ENCODE results near the gene FIGN.

Gene FIGN

GRCh38 chr2:163735685-163736432 lies at the start of gene FIGN:
TSS of gene FIGN (minus strand) at chr2:163736008. CDS start at chr2:163734927, 1,081 bp downstream.
- no peak for DNase-seq (ENCODE audit: low read depth in 3 of 3)

DNA sequence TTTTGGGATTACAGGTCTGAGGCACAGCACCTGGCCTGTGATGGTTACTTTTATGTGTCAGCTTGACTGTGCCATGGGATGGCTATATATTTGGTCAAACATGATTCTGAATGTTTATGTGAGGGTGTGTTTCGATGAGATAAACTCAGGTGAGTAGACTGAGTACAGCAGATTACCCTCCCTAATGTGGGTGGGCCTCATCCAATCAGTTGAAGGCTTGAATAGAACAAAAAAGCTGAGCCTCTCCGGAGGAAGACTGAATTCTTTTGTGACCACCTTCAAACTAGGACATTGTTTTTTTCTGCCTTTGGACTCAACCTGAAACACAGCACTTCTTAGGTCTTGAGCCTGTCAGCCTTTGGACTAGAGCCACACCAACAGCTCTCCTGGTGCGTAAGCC lies 49.4 kb upstream of the FIGN start:
- DNase-seq (ENCODE audit: low read depth in 3 of 3), result no peak

DNA sequence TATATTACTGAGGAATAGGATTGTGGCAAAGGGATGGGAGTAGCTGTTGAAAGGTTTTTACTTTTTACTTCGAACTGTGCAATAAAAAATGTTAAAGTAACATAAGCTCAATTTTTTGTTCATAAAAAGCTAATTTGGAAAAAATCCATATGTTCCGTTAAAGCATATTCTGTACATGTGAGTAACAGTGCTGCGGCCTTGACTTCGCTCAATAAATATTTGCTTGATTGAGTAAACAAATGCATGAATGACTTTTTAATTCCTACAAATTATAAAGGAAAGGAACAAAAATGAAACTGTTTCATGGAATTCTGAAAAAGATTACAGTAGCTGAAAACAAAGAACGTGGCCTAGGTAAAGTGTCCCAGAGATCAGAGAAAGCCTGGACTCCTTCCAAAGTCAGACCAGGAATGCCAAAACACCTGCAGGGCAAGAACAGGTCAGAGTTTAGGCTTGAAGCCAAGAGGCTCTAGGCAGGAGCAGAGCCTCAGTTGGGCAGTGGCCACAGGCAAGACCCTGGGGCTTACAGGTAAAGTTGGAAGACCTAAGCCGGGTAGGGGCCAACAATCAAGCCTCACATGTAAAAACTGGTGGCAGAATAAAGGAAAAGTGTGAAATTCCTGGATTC lies 44.3 kb upstream of the FIGN start:
- no peak for DNase-seq (ENCODE audit: low read depth in 3 of 3)

- no peak for DNase-seq (ENCODE audit: low read depth in 3 of 3)
Observed at GRCh38 chr2:163778045-163778781, 42.4 kb upstream of the FIGN start.

DNA sequence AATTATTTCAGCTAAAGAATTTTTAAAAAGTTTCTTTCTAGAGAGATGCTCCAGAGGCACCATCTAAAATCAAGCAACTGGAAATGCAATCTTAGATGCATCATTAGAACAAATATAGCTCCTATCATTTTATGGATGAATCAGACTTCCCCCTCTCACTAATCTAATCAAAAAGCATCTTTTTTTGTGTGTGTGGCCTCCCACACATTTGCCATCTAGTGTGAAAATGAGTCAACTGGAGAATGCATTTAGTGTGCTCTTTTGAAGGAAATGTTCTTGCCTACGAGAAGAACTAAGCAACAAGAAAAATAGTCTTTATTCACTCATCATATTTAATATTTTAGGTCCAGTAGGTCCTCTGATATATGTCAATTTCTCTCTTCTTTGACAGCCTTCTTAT lies 39.5 kb upstream of the FIGN start:
- no peak for DNase-seq (ENCODE audit: low read depth in 3 of 3)

DNA sequence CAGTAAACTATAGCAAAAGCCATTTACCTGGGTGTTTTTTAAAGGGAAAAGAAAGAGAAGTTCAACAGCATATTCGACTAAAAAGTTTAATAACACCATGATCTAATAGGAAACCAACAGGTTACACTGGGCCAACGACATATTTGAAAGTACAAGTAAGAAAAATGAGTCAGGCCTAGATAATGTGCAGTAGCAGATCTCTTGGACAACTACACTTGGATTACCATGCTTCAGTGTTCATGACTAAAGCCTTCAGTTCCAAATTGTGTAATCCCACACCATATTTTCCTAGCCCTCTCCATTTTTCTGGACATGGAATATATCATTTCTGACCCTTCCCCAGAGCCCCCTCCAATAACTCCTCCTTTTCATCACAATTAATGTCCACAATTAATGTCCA lies 39.1 kb upstream of the FIGN start:
- no peak for DNase-seq (ENCODE audit: low read depth in 3 of 3)

DNA sequence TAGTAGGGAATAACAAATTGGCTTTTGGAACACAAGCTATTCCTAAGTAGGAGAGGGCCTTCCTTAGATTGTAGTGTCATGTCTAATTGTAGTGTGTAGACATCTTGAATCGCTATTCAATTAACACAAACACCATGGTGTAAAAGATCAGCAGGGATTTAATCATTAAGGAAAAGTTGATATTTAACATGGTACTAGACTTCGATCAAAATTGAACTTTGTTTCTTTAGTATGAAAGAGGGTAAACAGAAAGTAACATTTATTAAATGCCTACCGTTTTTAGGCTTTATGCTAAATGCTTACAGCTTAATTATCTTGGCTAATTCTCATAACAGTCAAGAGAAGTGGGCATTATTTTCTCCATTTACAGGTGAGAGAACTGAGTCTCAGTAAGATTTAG lies 37.5 kb upstream of the FIGN start:
- DNase-seq (ENCODE audit: low read depth in 3 of 3), result no peak

DNA sequence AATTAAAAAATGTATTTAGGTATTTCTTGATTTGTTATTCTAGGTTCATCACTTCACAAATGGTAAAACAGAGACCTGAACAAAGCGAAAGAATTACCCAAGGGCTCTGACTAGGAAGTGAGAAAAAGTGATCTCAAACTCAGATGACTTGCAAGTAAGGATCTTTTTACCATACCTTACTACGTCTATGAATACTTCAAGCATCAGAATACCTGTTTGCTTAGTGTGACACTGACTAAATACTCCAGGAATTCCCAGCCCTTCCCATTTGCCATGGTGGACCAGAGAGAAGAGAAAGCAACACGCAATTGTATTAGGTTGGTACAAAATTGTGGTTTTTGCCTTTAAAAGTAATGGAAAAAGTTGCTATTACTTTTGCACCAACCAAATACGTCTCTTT lies 35.8 kb upstream of the FIGN start:
- no peak for DNase-seq (ENCODE audit: low read depth in 3 of 3)

DNA sequence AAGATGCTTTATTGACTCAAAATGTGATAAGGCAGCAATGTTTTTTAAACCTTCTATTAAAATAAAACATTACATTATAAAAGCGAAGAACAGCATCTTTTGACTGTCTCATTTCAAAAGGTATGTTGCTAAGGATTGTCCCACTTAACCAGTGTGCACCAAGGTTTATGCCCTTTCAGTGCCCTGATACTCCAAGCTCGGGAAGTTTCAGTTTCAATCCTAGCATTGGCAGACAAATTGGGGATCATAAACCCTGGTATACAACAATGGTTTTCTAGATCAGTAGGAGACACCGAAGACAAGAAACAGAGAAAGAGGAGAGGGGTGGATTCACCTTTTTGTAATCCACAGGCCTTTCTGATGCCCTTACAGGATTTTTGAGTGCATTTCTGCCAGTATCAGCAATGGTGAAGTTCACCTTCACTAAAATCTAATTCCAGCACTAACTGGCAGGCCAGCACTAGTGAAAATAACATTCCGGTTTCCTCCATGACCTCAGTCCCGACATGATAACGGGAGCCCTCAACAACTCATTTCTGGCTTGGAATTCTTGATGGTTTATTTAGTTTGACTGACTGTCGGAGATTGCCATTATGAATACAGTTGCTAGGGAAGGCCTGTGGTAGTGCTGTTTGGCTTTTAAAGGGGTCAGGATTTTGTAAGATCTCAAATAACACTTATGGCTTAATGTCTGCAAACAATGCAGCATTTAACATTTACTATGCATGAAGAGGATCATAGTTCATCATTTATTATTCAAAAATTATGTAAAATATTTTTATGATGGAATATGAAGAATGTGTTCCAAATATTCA lies 33.3 kb upstream of the FIGN start:
- DNase-seq (ENCODE audit: low read depth in 3 of 3), result no peak

DNA sequence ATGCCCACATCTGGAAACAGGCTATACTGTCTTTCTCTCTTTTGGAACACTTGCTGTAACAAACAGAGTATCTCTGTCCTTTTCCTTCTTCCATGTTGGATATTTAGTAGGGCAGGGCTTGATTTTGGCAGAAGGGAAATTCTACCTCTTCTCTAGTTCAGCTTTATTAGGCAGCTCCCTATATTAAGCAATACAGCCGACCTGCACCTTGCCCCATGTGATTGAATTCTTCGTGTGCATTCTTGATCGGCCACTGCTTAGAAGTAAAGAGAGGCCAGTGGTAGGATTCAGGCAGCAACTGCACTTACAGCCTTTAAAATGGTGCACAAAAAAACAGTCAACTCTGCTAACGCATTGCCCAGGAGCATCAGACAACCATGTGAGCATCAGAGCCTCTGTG lies 31.3 kb upstream of the FIGN start:
- DNase-seq (ENCODE audit: low read depth in 3 of 3), result no peak

DNA sequence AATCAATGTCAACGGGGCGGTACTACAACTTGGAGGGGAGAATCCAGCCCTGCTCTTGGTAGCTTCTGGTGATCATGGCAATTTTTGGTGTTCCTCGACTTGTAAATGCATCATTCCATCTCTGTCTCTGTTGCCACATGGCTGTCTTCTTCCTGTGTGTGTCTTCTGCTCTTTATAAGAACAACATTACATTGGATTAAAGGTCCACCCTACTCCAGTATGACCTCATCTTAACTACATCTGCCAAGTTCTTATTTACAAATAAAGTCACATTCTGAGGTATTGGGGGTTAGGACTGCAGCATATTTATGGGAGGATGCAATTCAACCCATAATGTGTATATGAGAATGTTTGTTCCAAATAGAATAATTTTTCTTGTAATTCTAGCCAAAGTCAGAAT lies 28.8 kb upstream of the FIGN start:
- no peak for DNase-seq (ENCODE audit: low read depth in 3 of 3)

DNA sequence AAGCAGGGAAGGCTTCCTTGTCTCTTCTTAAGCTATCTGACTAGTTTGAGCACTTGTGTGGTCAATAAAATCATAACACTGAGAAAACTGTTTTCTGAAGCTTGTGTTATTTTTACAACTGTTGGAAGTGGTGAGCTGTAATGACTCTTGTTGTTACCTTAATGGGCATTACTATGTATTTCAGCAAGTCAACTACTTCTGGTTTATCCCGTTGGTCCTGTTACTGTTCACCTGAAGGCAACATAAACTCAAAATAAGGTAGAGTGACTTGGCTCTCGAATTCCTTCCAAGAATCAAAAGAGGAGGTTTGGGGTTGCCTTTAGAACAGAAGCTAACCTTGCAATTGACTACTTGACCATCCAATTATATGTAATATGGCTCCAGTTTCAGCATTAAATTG lies 23.2 kb upstream of the FIGN start:
- DNase-seq (ENCODE audit: low read depth in 3 of 3), result no peak

- DNase-seq (ENCODE audit: low read depth in 3 of 3), result no peak
Observed at GRCh38 chr2:163757814-163758213, 22.0 kb upstream of the FIGN start.

DNA sequence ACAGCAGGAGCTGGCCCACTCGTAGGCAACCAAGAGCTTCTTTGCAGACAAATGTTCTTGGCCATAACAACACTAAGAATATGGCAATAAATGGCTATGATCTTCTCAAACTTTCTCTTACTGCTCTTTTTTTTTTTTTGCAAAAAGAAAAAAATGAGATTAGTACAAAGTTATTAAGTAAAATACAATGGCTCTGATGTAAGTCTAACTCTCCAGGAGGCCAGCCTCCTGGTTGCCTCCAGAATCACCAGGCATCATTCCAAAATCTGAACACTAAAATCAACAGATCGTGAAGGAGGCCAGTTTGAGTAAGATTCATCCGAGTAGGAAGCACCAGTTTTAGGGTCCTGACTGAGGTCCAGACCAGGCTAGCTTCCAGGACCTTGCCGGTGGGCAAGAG lies 20.8 kb upstream of the FIGN start:
- DNase-seq (ENCODE audit: low read depth in 3 of 3), result no peak

- DNase-seq (ENCODE audit: low read depth in 3 of 3), result no peak
Observed at GRCh38 chr2:163755366-163755765, 19.6 kb upstream of the FIGN start.

GRCh38 chr2:163753726-163754125 lies 17.9 kb upstream of the FIGN start:
- DNase-seq (ENCODE audit: low read depth in 3 of 3), result no peak

DNA sequence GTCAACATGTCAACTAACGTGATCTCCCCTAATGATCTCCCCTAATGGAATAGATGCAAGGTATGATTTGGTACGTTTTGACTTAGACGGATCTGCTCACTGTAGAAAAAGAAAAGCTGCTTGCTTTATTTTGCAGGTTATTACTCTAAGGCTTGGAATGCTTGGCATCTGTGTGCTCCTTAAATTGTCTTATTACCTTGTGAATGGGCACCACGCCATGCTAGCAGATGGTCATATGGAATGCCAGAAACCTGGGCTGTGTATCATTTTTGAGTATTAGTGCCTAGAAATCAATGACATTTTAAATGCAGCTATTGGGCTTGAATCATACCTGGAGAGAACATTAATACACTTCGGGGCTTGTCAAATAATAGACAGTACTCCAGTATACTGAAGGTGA lies 16.5 kb upstream of the FIGN start:
- no peak for DNase-seq (ENCODE audit: low read depth in 3 of 3)

DNA sequence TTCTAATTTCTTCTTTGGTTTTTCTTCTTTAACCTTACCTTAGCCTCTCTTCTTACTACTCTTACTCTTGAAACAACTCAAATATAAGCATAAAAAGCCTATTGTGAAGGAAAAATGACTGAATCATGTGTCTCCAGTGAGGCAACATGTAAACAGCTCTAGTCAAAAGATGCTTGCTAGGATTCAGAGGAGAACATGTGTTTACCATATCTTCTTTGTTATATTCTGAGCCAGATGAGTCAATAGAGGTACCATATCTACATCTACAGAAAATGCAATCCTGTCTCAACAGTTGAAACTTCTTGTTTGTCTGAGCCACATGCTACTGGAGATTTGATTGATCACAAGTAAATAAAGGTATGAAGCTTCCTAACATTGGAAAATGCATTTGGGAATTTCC lies 15.9 kb upstream of the FIGN start:
- no peak for DNase-seq (ENCODE audit: low read depth in 3 of 3)

DNA sequence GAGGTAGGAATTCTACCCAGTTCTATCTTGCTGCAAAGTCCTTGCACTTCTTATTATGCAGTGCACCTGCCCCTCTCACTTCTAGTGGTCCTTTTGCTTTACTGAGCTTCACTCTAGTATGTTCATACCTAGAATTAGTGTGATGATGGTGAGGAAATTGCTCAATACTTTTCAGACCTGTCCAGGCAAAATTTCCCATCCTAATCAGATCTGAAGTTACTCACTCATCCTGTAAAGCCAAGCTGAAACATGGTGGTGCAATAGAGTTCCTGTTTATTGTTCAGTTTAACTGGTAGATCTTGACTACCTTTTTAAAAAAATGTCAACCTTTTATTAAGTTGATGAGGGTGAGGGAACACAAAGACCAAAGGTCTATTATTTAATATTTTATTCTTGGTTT lies 12.6 kb upstream of the FIGN start:
- DNase-seq (ENCODE audit: low read depth in 3 of 3), result no peak

DNA sequence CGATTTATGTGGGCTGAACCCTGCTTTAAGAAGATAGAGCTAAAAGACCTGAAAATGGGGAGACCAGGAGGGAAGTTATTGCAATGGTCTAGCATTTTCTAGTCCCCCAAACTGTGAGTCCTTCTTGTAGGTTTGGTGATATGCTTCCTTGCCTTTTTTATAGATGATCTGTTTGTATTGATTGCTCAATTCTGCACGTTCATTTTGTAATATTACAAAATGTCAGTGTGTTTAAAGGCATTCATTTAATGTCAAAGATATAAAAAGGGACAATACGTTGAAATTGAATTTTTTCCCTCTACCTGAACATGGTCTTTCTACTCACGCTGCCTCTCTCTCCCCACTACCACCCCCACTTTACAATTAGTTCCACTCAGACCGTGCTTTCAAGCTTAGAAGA lies 5.6 kb upstream of the FIGN start:
- no peak for DNase-seq (ENCODE audit: low read depth in 3 of 3)

- DNase-seq (ENCODE audit: low read depth in 3 of 3), result no peak
Observed at GRCh38 chr2:163737563-163737962, 1.8 kb upstream of the FIGN start.

DNA sequence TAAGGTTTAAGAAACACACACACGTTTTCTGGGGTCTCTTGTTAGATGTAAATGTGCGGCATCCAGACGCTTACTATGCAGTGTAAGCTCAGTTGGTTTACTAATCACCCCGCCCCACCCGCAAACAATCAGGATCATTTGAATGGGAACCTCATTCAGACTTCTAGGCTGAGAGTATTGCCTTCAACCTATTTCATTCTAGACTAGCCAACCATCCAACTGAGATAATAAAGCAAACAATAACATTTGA lies 1.3 kb upstream of the FIGN start:
- DNase-seq (ENCODE audit: low read depth in 3 of 3), result no peak
